Calu3 (cell line): Measurements from ENCODE around the gene EPOP. TPM values are rescaled to one million over a fixed set of nuclear protein-coding genes. Genes with fewer than 3 reads are reported as not detected.

Experiments used
- BruUV-seq: library from RNA; stranded (reverse); fragments of 400-500 nt; replicated peaks from 2 replicates; lab custom pipeline; 2021; lab: Mats Ljungman, UMichigan
- CTCF ChIA-PET: fragments of 300-600 bp; sonication (Branson Sonifier 250); formaldehyde crosslinking; loops from one replicate; lab custom pipeline; 2022; ENCODE audit warnings: antibody characterized with exemption; lab: Charles Lee
- DNase-seq: peaks from one replicate; pipeline ENCODE4 v3.0.0; 2022
- H3K27ac Mint-ChIP-seq: one replicate; pipeline ENCODE4 v1.8.0; 2022; ENCODE audit warnings: mixed read lengths; ENCODE audit not compliant: unreplicated experiment
- H3K27me3 Mint-ChIP-seq: one replicate; pipeline ENCODE4 v1.8.0; 2022; ENCODE audit warnings: mixed read lengths; ENCODE audit not compliant: unreplicated experiment
- H3K36me3 Mint-ChIP-seq: one replicate; pipeline ENCODE4 v1.8.0; 2022; ENCODE audit warnings: mild to moderate bottlenecking, moderate library complexity, mixed read lengths; ENCODE audit not compliant: insufficient read depth, unreplicated experiment
- H3K4me1 Mint-ChIP-seq: one replicate; pipeline ENCODE4 v1.8.0; 2022; ENCODE audit warnings: mild to moderate bottlenecking, low read depth, mixed read lengths; ENCODE audit not compliant: unreplicated experiment
- H3K4me3 Mint-ChIP-seq: one replicate; pipeline ENCODE4 v1.8.0; 2022; ENCODE audit warnings: mild to moderate bottlenecking, low read depth, moderate library complexity, mixed read lengths; ENCODE audit not compliant: unreplicated experiment
- H3K9me3 Mint-ChIP-seq: one replicate; pipeline ENCODE4 v1.8.0; 2022; ENCODE audit warnings: low read depth, mixed read lengths; ENCODE audit not compliant: unreplicated experiment
- intact Hi-C: fragments of 100-400 bp; cut with micrococcal nuclease; formaldehyde crosslinking; loops from one replicate; pipeline ENCODE4 v1.10.0; 2022; ENCODE audit not compliant: unreplicated experiment
- total RNA-seq: library from RNA; stranded (reverse); gene quantifications from 2 replicates; pipeline ENCODE4 v1.2.3, GENCODE V29; 2022
- TF ChIP-seq, protein P1 (sequence below): fragments of 200-600 bp; IDR thresholded peaks from one replicate; pipeline ENCODE4 v1.8.0; 2022; ENCODE audit warnings: antibody characterized with exemption; ENCODE audit not compliant: unreplicated experiment

The EPOP gene
- total RNA-seq, 1 experiment from 2014 or later, result 15.3 TPM

GRCh38 chr17:38691154-38691553 lies 16.4 kb upstream of the EPOP start:
- CTCF ChIA-PET, result interaction anchor here (1.1 to 1.6 kb wide), 5 partner anchors 14 to 267 kb away, joined by 3 to 4 read pairs (median 3); partner anchors contain the start of gene MLLT6
- H3K36me3 Mint-ChIP-seq, result no peaks in the 10 kb centered on the region
- no TSS peak for BruUV-seq

DNA sequence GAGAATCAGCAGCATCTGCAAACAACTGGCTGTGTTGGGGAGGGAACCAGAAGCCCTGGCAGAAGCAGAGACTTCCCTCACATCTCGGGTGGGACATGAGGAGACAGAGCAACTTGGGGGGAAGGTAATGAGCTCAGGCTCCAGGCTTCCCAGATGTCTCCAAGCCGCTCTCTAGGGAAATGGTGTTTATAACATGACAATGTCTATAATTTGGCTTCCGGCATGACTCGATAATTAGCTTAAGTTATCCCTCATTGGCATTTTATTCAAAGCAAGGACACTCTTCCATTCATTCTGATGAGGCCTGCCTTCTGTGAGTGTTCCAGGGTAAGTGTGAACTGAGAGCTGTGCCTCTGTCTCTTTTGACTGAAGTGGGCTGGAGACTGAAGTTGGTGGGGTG lies 15.6 kb upstream of the EPOP start:
- BruUV-seq, result no TSS peak
- intact Hi-C loops, result no loop called here
- TF ChIP-seq, protein P1, sequence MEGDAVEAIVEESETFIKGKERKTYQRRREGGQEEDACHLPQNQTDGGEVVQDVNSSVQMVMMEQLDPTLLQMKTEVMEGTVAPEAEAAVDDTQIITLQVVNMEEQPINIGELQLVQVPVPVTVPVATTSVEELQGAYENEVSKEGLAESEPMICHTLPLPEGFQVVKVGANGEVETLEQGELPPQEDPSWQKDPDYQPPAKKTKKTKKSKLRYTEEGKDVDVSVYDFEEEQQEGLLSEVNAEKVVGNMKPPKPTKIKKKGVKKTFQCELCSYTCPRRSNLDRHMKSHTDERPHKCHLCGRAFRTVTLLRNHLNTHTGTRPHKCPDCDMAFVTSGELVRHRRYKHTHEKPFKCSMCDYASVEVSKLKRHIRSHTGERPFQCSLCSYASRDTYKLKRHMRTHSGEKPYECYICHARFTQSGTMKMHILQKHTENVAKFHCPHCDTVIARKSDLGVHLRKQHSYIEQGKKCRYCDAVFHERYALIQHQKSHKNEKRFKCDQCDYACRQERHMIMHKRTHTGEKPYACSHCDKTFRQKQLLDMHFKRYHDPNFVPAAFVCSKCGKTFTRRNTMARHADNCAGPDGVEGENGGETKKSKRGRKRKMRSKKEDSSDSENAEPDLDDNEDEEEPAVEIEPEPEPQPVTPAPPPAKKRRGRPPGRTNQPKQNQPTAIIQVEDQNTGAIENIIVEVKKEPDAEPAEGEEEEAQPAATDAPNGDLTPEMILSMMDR, result no peak
- no peak for DNase-seq
- no peaks in the 10 kb centered on the region for H3K9me3 Mint-ChIP-seq
- no peaks in the 10 kb centered on the region for H3K36me3 Mint-ChIP-seq
- CTCF ChIA-PET, result interaction anchor here (0.8 to 1.6 kb wide), 5 partner anchors 14 to 45 kb away, joined by 3 to 4 read pairs (median 3); partner anchors contain the start of gene MLLT6
- H3K4me3 Mint-ChIP-seq, result no peak overlapping the region
- H3K27me3 Mint-ChIP-seq, result peaks cover 71% of the 10 kb centered on the region
- H3K27ac Mint-ChIP-seq, result no peak overlapping the region
- H3K4me1 Mint-ChIP-seq, result no peaks in the 10 kb centered on the region

More at GRCh38 chr17:38691154-38691553, 16.4 kb upstream of the EPOP start:
- Mint-ChIP-seq H3K9me3 (no peaks in the 10 kb centered on the region), H3K4me3 (no peak overlapping the region), H3K27me3 (peaks cover 66% of the 10 kb centered on the region), H3K27ac (no peak overlapping the region), H3K4me1 (no peaks in the 10 kb centered on the region)
- intact Hi-C loops, result no loop called here
- DNase-seq, result no peak
- TF ChIP-seq, protein P1, result no peak

GRCh38 chr17:38687286-38687685 lies 12.5 kb upstream of the EPOP start:
- CTCF ChIA-PET, result interaction anchor here (0.7 to 2.9 kb wide), 7 partner anchors 9 to 1660 kb away, joined by 3 to 9 read pairs (median 4); no protein-coding TSS in a partner anchor
- H3K4me3 Mint-ChIP-seq, result no peak overlapping the region
- no peak for DNase-seq
- H3K9me3 Mint-ChIP-seq, result no peaks in the 10 kb centered on the region
- H3K27ac Mint-ChIP-seq, result no peak overlapping the region
- BruUV-seq, result no TSS peak
- no peaks in the 10 kb centered on the region for H3K4me1 Mint-ChIP-seq
- intact Hi-C loops, result no loop called here
- H3K27me3 Mint-ChIP-seq, result peaks cover 64% of the 10 kb centered on the region
- TF ChIP-seq, protein P1, result no peak
- no peaks in the 10 kb centered on the region for H3K36me3 Mint-ChIP-seq

- Mint-ChIP-seq H3K27ac (no peak overlapping the region), H3K4me1 (no peaks in the 10 kb centered on the region), H3K36me3 (no peaks in the 10 kb centered on the region), H3K9me3 (no peaks in the 10 kb centered on the region), H3K27me3 (peaks cover 46% of the 10 kb centered on the region), H3K4me3 (no peak overlapping the region)
- CTCF ChIA-PET, result interaction anchor here (0.6 to 1.7 kb wide), 8 partner anchors 8 to 241 kb away, joined by 3 to 6 read pairs (median 3); partner anchors contain the start of gene EPOP
- intact Hi-C loops, result no loop called here
- BruUV-seq, result no TSS peak
- TF ChIP-seq, protein P1, result no peak
- DNase-seq, result no peak
Measured at GRCh38 chr17:38685491-38685890, 10.7 kb upstream of the EPOP start.
